GM21529 (cell line): Measurements from ENCODE around the gene MAD1L1.

ENCODE experiments used
- ATAC-seq: cut with Tn5 transposase; IDR thresholded peaks from one replicate; pipeline ENCODE4 v1.9.1; 2021; ENCODE audit not compliant: unreplicated experiment

Gene MAD1L1

GRCh38 chr7:2219136-2219535 is 13.6 kb downstream of the MAD1L1 start:
- no peak for ATAC-seq

GRCh38 chr7:2218444-2218785 is 14.3 kb downstream of the MAD1L1 start:
- no peak for ATAC-seq

DNA sequence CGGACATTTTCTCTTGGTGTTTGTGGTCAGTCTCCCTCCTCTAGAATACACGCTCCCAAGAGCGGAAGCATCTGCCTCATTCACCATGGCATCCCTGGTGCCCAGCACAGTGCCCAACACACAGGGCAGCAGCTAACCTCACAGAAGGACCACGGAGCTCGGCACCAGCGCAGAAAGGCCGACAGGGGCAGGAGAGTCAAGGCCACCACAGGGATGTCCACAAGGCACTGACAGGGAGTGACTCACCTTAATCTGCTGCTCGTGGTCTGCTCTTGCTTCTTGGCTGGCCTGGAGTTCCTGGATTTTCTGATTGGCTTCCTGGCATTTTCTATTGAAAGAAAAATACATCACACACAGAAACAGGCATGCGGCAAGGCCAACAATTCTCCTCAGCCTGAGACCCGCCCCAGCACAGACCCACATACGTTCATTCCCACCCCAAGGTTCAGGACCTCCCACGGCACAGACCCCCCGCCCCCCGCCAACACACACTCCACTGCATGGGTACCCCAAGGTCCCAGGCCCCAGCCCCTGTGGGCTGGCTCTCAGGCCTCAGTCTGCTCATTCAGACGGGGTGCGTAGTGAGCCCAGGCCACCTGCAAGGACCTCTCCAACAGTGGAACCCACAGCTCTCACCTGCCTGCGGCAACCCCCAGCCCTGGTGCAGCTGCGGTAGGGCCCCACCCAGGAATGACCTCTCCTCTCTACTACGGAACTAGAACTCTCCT is 14.9 kb downstream of the MAD1L1 start:
- no peak for ATAC-seq

- ATAC-seq, result no peak
Observed at GRCh38 chr7:2217206-2217605, 15.5 kb downstream of the MAD1L1 start.

GRCh38 chr7:2215851-2216250 is 16.9 kb downstream of the MAD1L1 start:
- ATAC-seq, result no peak

DNA sequence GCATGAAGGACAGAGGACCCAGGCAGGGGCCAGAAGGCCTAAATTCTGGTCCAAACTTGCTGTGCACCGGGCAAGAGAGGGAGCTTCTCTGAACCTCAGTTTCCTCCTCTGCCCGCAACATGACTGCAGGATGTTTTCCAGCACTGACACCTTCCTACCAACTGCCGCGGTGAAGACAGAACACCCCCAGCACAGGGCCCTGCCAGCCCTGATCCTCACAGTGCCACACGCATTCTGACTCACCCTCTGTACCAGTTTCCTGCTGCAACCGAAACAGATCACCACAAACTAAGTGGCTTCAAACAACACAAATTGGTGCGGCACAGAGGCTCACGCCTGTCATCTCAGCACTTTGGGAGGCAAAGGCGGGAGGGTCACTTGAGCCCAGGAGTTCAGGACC is 18.1 kb downstream of the MAD1L1 start:
- ATAC-seq, result no peak

DNA sequence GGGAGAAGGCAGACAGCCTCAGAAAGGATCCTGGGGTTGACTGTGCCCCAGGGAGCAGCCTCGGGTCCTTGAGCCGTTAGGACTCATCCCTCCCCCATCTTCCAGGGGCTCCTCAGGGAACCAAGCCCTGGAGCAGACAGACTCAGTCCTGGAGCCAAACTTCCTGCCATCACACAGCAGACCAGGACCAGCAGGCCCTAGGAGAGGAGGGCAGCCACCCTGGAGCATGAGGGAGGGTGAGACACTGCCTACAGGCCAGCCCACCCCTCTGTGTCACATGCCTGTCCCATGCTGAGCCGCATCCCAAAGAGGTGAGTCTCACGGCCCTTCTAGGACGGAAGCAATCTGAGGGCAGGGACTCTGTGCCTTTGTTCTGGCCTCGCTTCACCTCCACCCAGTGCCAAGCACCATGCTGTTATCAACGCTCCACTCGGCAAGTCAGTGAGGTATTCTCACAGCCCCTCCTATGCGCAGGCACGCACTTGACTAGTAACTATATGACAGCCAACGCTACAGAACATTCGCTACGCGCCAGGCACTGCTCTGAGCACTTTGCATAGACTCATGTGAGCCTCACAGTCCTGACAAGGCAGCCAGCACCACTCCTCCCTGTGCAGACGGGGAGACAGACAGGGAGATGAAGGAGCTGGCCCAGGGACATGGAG is 19.1 kb downstream of the MAD1L1 start:
- no peak for ATAC-seq

- ATAC-seq, result no peak
Observed at GRCh38 chr7:2212906-2213305, 19.8 kb downstream of the MAD1L1 start.

- no peak for ATAC-seq
Observed at GRCh38 chr7:2211926-2212325, 20.8 kb downstream of the MAD1L1 start.

GRCh38 chr7:2211259-2211880 is 21.4 kb downstream of the MAD1L1 start:
- ATAC-seq, result no peak

- no peak for ATAC-seq
Observed at GRCh38 chr7:2210551-2211258, 22.0 kb downstream of the MAD1L1 start.

DNA sequence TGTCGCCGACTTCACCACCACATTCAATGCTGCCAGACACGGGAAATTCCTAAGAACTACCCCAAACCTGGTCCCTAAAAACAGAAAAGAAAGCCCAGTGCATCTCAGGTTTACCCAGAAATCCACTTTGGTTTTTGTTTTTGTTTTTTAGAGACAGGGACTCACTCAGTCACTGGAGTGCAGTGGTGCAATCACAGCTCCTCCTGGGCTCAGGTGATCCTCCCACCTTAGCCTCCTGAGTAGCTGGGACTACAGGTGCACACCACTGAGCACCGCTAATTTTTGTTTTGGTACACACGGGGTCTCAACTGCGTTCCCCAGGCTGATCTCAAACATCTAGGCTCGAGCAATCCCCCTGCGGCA is 22.8 kb downstream of the MAD1L1 start:
- no peak for ATAC-seq

DNA sequence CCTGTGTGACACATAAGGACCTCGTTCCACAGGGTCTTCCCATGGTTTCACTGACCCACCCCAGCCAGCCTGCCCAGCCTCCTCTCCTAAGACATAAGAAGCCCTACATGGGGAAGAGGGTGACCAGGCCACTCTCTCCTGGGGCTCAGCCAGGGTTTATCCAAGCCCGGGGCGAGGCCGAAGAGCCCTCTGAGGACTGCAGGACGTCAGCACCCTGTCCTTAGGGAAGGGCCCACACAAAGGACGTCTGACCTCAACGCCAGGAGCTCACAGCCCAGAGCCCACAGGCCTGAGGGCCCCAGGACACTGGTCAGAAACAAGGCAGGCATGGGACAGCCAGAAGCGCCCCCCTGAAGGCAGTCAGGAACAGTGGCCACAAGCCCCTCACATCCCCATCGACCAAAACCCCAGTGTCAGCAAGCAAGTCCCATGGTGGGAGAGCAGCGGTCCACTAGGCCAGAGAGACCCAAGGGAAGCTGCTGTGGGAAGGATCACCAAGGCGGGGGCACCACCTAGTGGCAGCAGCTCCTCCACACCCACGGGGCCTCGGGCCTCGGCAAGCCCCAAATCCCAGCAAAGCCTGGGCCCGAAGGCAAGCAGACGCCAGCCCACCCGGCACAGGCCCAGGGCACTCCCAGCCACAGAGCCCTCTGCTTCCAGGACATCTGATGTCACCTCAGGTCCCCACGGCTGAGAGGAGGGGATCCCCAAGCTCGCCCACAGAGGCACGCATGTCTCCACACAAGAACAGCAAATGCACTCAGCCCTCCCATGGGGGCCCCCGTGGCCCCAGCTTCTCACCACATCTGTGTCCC is 23.4 kb downstream of the MAD1L1 start:
- ATAC-seq, result peak; percentile 73

DNA sequence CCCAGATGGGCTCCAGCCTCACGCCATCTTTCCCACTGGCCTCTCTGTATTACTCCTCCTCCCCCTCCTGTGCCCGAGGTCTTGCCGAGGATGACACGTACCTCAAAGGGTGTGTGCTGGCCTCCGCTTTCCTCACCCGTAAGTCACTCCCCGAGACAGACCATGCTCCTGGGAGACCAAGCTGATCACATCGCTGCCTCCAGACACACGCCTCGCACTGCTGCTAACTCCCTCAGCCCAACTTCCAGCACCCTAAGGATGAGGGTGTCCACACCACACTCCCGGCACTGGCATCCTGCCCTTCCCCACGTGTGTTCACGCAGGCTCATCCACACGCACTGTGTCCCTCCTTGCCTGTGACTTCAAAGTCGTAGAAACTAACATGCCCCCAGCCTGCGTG is 24.0 kb downstream of the MAD1L1 start:
- ATAC-seq, result no peak

GRCh38 chr7:2205036-2205780 is 27.5 kb downstream of the MAD1L1 start:
- no peak for ATAC-seq

DNA sequence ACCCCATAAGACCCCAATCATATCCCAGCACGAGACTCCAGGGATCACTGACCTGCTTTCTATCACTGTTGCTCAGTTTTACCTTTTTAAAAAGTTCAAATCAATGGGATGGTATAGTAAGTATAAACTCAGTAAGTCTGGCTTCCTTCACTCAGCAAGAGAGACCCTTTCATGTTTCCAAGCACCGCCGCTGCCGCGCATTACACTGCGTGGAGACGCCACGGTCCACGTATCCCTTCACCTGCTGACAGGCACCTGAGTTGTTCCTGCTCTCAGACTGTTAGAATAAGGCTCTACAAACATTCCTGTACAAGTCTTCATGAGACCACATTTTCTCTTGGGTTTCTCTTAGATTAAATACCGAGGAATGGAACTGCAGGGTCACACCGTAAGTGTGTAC is 28.3 kb downstream of the MAD1L1 start:
- ATAC-seq, result no peak

DNA sequence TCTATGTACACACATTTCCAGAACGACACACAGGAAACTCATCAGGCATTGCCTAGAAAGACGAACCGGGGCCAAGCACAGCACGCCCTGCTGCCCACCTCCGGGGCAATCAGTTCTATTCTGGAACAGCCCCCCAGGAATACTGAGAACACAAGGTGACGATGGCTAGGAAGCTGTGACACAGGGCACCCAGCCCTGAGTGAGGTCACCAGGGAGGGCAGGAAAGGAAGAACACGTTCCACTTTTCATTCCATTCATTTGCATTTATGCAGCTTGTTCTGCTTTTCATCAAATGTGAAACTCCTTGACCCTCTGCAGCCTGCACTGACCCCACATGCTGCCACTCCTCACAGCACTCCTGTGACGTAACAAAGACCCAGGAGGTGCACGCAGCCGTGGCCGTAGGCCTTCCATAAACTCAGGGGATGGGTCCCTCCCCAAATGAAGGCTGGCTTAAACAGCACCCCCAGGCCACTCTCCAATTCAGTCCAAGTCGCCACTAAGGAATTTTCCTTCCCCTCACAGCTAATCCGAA is 28.9 kb downstream of the MAD1L1 start:
- no peak for ATAC-seq

DNA sequence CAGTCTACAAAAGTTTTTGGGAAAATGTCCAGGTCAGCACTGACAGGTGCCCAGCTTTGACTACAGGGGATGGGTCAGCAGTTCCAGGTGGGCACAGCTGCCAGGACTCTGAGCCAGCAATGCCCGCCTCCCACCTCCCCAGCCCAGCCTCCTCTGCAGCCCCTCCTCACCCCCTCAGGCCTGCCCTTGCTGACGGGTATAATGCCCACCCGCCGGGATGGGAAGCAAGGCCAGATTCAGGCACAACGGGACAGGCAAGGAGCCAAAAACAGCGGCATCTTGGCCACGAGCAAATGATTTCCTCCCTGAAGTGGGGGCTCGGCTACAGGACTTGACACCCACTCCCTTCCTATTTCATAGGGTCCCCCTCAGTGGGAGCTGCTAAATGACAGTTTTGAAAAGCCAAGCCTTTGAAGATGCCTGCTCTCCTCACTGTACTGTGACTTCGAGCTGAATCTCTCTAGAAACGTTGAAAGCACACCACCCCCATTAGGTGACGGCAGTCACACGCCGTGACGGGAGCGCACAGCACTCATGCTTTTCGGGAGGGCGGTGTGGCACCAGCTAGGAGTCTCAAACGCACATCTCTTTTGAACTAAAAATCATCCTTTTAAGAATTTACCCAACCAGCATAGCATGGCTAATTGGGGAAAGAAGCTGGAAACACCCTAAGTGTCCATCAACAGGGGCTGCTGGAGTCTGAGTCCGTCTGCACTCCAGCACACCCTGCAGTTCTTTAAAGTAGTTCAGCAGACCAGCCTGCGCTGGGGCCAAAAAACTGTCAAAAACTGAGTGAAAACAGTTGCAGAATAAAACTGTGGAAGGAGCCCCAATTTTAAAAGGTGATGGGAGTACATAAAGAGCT is 29.6 kb downstream of the MAD1L1 start:
- ATAC-seq, result no peak

DNA sequence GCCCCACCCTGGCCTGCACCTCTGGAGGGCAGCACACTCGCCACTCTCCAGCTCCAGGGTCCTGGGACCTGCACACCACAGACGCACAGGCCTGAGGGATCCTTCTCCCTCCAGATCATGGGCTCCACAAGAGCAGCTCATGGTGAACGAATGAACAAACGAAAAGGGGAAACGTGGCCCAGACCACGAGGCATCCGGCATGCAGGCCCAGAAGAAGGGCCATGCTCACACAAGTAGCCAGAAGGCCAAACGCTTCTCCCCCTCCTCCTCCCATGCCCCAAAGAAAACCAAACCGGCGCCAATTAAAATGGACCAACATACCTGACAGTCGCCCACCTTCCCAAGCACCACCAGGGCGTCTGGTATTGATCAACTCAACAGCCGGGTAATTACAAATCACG is 30.4 kb downstream of the MAD1L1 start:
- ATAC-seq, result no peak
